Skin epidermis (tissue), 12 donors: ENCODE data around the gene TPM1.

Source experiments
- H3K27ac ChIP-seq, 21 experiments: fragments of 200-600 bp; sonication (generic) in 11 of 21; one replicate each; pipeline ENCODE4 v1.5.0; 2020; ENCODE audit warnings: mild to moderate bottlenecking in 3 of 21, inconsistent platforms in 2 of 21, moderate library complexity in 2 of 21
- H3K4me3 ChIP-seq, 7 experiments: fragments of 200-600 bp; sonication (generic) in 2 of 7; one replicate each; pipeline ENCODE4 v1.5.0; 2020; ENCODE audit warnings: inconsistent platforms in 2 of 7, mild to moderate bottlenecking in 2 of 7, moderate library complexity in 1 of 7

The TPM1 gene

DNA sequence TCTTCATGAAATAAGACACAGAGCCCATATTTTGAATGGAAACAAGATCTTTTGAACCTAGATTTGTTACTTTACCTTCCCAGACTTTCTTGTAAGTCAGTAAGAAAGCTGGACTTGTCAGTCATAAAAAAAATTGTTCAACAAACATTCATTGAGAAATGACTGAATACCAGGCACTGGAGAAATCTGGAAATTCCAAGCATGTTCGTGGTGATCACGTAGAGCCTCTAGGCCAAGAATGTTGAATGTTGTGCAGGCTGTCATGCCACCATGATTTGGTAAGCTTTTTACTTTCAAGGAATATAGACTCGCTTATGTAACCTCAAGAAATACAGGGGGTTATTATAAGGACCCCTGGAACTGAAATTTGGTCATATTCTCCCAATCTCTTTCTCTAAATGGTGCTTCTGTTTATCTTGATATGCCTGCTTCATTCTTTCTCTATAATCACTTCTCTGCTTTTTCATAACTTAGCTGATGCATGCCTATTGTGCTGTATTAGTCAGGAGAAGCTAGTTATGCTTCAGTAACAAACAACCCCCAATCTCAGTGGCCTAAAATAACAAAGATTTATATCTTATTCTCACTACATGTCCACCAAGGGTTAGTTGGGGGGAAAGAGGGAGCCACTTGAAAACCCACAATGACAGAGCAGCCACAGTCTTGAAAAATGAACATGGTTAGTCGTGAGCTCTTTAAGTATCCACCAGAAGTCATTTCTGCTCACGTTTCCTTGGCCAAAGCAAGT lies 3.4 kb upstream of the TPM1 start:
- peak overlapping the region in 1 of 21 experiments; percentile 36 for H3K27ac ChIP-seq
- H3K4me3 ChIP-seq = no peak overlapping the region

DNA sequence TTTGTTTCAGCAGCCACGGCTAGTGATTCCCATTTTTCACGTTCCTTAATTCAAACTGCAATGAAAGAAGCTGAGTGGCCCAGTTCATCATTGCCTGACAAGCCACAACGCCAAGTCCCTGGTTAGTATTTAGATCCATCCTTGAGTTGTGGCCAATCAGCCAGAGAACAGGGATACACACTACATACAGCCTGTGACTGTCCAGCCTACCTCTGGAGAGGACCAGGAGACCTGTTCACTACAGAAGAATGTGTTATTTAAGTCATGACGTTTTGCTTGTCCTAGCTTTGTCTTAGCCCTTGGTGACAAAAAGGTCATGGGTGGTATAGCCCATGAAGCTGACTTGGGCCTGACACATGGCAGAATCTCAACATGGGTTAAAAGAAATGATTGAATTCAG lies 2.7 kb upstream of the TPM1 start:
- Histone ChIP-seq H3K4me3 (no peak overlapping the region), H3K27ac (no peak overlapping the region)

DNA sequence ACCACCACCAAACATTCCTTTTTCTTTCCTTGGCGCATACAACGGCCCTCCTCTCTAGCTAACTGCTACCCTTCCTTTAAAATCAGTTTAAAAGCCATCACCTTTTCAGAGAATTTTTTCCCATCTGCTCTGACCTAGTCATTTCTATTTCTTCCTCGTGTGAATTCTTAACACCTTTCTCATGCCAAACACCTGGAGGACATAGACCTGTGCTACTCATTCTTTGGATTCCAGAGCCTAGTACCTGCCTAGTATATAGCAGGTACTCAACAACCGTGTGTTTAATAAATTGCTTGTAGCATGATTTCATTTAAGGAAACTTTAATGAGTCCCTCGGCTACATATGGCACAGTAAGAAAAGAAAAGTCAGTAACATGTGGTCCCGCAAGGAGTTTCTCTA lies 2.0 kb upstream of the TPM1 start:
- Histone ChIP-seq H3K27ac (no peak overlapping the region), H3K4me3 (no peak overlapping the region)

DNA sequence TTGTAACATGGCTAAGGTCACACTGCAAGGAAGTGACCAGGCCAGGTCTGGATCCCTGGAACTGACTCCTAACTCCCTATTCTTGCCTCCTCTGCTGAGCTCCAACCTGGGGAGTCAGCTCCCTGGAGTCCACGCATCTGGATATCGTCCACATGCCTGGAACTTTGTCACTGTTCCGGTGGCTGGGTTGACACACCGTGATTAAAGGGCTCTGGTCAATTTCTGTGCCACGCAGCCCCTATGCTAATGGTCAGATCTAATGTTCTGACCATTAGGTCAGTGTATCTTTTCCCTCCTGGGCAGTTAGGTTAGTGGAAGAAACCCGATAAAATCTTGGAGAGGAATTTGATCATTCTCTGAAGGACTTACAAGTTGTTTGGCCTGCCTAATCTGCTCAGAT lies 1.6 kb upstream of the TPM1 start:
- Histone ChIP-seq H3K27ac (no peak overlapping the region), H3K4me3 (no peak overlapping the region)

DNA sequence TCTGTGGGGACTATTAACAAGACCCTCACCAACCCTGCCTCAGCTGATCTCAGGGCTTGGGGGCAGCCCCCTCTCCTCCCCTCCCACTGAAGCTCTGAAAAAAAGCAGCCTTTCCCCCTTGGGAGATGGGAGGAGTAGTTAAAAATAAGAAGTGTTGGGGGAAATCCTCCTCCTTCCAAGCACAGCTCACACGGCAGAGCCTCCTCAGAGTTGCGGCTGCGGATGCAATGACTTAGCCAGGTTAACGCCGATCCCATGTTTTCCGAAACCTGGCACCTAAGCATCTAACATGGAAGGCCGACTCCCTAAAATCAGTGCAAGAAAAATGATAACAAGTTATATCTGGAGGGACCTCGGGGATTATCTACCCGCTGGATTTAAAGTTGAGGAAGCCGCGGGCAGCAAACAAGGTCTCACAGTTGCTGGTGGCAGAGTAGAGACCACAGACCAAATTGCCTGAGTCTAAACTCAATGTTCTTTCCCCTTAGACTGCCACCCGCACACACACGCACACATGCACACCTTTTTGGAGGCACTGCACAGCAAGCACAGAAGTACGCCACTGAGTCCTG lies 1.1 kb upstream of the TPM1 start:
- Histone ChIP-seq H3K4me3 (peak overlapping the region in 4 of 7 experiments; percentile 50 to 60 (median 54)), H3K27ac (peak overlapping the region in 10 of 21 experiments; percentile 61 to 91 (median 79))

DNA sequence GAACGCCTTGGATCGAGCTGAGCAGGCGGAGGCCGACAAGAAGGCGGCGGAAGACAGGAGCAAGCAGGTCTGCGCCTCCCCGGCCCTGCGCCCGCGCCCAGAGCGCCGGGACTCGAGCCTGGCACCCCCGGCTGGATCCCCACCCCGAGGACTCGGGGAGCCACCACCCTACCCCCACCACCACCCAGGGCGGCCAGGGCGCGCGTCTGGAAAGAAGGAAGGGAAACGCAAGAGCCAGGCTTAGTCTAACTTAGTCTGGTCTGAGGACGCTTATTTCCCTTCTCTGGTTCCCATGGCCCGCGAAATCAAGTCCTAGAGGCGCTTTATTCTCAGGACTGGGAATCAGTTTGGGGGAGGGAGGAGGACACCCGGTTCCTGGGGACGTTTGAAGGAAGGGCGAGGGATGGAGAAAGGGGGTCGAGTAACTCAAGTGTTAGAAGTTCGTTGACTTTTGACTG lies 359 bp downstream of the TPM1 start:
- peak overlapping the region; percentile 47 to 60 (median 54) for H3K4me3 ChIP-seq
- H3K27ac ChIP-seq = peak overlapping the region in 20 of 21 experiments; percentile 52 to 91 (median 71)

DNA sequence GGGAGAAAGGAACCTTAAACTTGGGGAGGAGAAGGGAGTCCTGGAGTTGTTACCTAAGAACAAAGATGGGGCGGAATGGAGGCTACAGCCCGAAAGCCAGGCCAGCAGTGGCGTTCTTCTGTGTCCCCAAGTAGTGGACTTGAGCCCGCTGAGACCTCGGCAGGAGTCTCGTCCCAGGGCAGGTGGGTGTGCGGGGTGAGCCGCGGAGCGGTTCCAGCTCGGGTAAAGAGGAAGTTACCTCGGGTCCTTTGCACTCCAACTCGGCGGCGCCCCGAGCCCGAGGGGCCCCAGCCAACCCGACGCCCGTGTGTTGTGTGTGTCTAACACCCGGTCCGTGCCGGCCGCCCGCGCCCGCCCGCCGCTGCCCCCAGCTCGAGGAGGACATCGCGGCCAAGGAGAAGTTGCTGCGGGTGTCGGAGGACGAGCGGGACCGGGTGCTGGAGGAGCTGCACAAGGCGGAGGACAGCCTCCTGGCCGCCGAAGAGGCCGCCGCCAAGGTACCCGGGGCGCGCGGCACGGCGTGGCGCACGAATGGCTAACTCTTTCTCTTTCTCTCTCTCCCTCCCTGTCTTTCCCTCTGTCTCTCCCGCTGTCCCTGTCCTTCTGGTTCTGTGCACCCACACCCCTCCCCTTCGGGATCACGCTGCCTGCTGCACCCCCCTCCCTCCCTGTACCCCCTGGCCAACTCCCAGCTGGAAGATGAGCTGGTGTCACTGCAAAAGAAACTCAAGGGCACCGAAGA lies 959 bp downstream of the TPM1 start:
- peak overlapping the region; percentile 47 to 60 (median 54) for H3K4me3 ChIP-seq
- H3K27ac ChIP-seq = peak overlapping the region in 20 of 21 experiments; percentile 52 to 91 (median 71)

DNA sequence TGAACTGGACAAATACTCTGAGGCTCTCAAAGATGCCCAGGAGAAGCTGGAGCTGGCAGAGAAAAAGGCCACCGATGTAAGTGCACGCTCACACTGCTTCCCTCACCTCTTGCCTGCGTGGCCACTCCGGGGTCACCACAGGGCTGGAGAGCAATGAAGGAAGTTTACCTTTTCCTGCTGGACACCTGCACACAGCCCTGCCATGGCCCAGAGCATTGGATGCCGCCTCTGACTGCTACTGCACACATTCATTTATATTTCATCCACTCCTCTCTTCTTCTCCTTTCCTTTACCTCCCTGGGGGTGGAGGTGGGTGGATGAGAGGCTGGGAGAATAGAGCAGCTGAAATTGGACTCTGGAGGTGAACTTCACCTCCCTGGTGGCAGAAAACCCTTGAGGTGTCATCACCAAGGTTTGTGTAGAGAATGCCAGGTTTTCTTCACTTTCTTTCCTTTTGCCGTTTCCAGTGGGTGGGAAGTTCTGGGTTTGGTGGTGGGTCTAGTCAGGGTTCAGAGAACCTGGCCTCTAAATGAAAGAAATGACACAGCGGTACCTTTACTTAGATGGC lies 1.6 kb downstream of the TPM1 start:
- peak overlapping the region in 13 of 21 experiments; percentile 57 to 91 (median 71) for H3K27ac ChIP-seq
- H3K4me3 ChIP-seq = peak overlapping the region; percentile 47 to 60 (median 54)

DNA sequence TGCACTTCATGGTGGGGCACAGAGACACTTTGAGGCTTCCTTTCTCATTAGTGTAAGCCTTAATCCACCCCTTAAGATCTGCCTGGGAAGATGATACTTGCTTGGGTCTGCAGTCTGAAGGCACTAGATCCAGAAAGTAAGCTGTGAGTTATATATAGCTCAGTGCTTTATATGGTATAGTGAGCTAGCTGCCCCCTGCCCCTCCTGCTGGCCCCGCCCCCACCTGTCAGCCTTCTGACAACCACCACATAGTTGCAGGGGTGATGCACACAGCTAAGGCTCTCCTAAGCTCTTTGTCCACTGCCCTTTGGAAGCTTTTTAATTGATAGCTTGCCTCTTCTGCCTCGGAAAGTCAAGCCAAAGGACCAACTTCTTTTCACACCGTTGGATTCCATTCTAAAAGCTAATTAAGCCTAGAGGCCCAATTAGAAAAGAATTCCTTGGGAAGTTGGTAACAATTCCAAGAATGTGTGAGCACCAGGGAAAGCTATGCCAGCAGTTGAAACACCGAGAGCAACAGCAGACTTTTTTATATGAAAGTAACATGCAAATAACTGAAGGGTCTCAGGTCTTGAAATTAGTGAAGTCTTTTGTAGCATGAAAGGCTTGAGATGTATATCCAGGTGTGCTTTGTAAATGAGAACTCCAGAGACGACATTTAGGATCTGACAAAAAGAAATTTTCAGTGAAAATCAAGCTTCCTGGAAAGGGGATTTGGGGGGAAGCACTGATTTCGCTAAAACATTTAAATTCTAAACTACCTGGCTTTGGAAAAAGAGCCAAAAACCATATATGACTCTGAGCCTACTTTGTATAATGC lies 2.3 kb downstream of the TPM1 start:
- Histone ChIP-seq H3K27ac (peak overlapping the region in 5 of 21 experiments; percentile 1 to 91 (median 71)), H3K4me3 (peak overlapping the region; percentile 47 to 60 (median 54))

DNA sequence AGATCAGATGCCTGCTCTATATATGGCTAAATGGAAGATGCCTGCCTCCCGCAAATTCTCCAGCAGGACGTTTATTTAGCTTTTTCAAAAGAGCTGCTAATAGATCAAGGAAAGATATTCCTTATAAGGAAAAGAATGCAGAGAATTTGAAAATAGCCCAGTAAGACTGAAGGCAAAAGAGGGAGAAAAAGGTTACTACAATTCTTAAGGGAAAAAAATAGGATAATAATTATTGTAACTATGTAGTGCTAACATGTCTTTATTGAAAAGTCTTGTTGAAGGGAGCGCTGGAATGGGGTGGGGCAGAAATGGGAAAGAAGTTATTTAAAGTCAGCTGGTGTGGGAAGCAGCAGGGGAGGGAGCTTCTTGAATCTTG lies 2.9 kb downstream of the TPM1 start:
- H3K4me3 ChIP-seq = peak overlapping the region in 5 of 7 experiments; percentile 50 to 60 (median 56)
- H3K27ac ChIP-seq = peak overlapping the region in 4 of 21 experiments; percentile 1 to 91 (median 30)

DNA sequence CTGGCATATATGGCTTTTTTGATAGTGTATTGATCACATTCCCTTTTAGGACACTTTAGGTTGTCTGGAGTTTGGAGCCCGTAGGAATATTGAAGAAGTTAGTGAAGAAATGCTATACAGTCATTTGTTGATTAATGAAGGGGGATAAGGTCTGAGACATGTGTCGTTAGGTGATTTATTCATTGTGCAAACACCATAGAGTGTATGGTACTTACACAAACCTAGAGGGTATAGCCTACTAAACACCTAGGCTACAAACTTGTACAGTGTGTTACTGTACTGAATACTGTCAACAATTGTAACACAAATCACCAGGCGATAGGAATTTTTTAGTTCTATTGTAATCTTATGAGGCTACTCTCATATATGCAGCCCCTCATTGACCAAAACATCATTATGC lies 3.3 kb downstream of the TPM1 start:
- Histone ChIP-seq H3K27ac (peak overlapping the region in 3 of 21 experiments; percentile 28 to 91 (median 33)), H3K4me3 (peak overlapping the region in 3 of 7 experiments; percentile 54 to 60 (median 57))

DNA sequence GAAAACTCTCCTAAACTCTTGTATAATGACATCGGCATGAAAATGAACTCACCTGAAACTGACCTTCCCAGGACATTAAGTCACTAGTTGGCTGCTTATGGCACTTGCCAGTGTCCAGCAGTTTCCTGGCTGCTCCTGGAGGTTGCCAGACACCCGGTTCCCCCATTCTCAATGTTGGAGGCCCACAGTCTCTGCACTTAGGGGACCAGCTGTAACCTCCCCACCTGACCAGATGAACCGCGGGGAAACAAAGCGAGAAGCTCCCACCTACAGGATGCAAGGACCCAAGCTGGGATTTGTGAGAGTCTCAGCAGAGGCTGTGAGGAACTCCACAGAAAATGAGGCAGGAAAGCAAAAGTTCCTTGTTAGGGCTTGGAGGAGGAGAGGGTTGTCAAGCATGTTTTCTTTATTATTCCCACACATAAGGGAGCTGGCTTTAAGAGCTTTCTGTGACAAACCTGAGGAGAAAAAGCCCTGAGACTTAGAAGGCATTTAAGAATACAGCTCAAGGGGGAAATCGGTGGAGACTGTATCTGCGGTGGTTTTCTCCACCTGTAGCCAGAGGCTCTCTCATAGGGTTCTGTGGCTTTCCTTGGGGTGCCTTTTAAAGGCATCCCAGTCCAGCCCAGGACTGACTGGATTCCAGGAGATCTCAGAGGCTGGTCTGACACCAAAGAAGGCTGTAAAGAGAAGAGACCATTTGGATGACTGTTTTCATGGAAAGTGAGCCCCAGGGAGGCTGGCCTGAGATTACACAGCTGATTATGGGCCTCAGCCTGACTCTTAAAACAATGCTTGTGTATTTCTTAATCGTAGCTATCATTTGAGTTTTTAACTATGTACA lies 4.6 kb downstream of the TPM1 start:
- peak overlapping the region in 4 of 7 experiments; percentile 61 to 75 (median 68) for H3K4me3 ChIP-seq

DNA sequence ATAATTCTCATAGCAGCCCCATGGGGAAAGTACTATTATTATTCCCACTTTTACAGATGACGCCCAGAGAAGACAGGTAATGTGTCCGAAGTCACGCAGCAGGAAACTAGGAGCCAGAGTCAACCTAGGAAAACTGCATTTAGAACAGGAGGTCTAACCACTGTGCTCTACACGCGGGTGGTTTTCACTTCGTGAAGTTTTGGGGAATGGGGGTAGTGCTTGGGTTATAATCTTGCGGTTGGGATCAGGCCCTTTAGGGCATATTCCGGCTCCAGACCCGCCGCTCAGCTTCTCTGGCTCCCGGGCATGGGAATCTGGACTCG lies 5.2 kb downstream of the TPM1 start:
- peak overlapping the region; percentile 61 to 88 (median 75) for H3K4me3 ChIP-seq
- H3K27ac ChIP-seq = peak overlapping the region in 20 of 21 experiments; percentile 57 to 90 (median 82)

More for the DNA sequence above, 4.6 kb downstream of the TPM1 start:
- peak overlapping the region in 8 of 21 experiments; percentile 57 to 87 (median 84) for H3K27ac ChIP-seq

DNA sequence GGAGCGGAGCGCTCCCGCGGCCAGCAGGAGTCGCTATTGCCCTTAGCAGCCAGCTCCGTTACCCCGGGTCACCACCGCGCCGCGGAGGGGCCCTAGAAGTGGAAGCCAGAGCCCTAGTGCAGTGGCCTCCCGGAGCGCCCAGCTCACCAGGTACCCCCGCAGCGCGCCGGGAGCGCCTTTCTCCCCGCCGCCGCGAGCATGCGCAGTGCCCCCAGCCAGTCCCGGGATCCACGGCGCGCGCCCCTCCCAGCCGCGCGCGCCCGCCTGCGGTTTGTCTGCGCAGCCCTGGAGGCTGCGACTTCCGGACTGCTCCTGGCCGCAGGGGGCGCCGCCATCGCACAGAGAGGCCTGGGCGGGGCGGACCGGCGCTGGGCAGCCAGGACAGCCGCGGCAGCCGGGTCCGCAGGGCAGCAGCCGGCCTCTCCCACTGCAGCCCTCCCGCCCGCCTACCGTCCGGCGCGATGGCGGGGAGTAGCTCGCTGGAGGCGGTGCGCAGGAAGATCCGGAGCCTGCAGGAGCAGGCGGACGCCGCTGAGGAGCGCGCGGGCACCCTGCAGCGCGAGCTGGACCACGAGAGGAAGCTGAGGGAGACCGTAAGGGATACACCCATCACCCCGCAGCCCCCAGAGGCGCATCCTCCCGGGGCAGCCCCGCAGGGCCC lies 5.7 kb downstream of the TPM1 start:
- Histone ChIP-seq H3K27ac (peak overlapping the region; percentile 49 to 90 (median 82)), H3K4me3 (peak overlapping the region; percentile 61 to 88 (median 75))

DNA sequence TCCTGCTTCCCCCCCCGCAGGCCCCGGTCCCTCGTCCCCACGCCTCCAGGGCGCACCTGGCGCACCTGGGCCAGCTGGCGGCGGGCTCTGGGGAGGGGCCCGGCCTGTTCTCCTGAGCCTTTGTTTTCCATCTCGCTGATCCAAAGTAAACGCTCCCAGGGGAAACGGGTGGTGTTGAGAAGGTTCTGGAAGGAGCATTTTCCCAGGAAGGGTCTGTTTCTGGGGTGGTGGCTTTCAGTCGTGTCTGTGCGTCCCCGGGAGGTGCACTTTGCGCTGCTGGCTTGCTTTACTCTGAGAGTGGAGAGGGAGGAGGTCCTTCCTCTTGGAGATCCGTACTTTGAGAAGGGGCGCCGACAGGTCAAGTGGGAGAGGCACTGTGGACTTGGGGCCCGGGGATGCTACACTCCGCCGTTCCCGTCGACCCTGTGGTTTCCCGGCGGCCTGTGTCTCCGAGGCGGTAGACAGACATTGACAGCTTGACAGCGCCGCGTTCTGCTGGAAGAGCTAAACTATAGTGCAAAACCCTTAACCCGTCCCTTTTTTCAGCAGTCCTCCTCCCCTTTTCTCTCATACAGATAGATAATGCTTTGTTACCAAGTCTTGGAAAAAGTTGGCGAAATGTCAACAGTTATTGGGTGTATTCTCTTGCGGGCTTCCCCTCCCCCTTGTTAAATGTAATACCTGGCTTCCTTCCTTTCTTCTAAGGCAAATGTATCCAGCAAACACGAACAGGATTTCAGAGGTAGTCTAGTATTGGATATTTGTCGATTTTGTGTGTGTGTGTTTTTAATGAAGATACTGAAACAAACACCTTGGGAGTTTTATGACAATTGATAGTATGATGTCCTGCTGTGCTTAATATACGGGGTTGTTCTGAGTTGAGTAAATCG lies 6.5 kb downstream of the TPM1 start:
- peak overlapping the region; percentile 61 to 88 (median 75) for H3K4me3 ChIP-seq
- H3K27ac ChIP-seq = peak overlapping the region; percentile 49 to 90 (median 82)

DNA sequence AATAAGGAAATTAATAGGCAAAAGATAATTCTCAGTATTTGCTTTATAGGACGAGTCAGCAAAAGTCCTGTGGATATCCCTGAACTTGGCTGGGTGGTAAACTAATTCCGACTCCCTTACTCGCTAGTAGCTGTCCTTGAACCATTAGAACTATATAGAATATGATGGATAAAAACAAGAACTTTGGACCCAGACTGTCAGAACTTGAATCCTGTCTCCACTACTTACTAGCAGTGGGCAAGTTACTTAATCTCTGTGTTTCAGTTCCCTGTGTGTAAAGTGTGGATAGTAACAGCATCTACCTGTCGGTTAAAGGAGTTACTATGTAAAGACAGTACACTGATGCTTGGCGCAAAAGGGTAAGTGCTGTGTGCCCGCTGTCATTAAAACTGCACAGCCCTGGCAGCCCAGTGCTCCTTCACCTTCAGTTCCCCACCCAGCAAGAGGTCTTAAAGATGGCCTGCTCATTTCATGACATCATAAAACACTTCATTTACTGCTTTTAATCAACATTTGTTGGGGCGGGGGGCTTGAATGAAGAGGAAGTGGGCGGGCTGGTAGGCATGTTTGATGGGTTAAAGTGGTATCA lies 7.3 kb downstream of the TPM1 start:
- Histone ChIP-seq H3K27ac (peak overlapping the region in 10 of 21 experiments; percentile 4 to 87 (median 37)), H3K4me3 (no peak overlapping the region)
